Mucosa of rectum (tissue), 2 donors: Measurements from ENCODE around the gene RAX2.
"Not testable (repeated sequence)": the region's sequence is repeated elsewhere in the genome, so short reads cannot be mapped to it uniquely, and the experiment has no call there.

Source experiments
- H3K27ac ChIP-seq, 2 donors: one replicate each; pipeline ENCODE4 v1.7.0; 2013; ENCODE audit warnings: inconsistent platforms in 2 of 2, low read depth in 2 of 2, low read length in 2 of 2
- H3K27me3 ChIP-seq, 2 donors: one replicate each; pipeline ENCODE4 v1.7.0; 2013; ENCODE audit warnings: low read length in 2 of 2; ENCODE audit not compliant: control insufficient read depth in 2 of 2, insufficient read depth in 2 of 2
- H3K36me3 ChIP-seq, 2 donors: one replicate each; pipeline ENCODE4 v1.7.0; 2013; ENCODE audit warnings: low read length in 2 of 2; ENCODE audit not compliant: control insufficient read depth in 2 of 2, insufficient read depth in 2 of 2
- H3K4me1 ChIP-seq, 2 donors: one replicate each; pipeline ENCODE4 v1.7.0; 2013; ENCODE audit warnings: low read length in 2 of 2, mild to moderate bottlenecking in 1 of 2; ENCODE audit not compliant: control insufficient read depth in 2 of 2, insufficient read depth in 2 of 2
- H3K4me3 ChIP-seq, 2 donors: one replicate each; pipeline ENCODE4 v1.7.0; 2013; ENCODE audit warnings: low read length in 2 of 2
- H3K9ac ChIP-seq, 2 donors: one replicate each; pipeline ENCODE4 v1.7.0; 2013; ENCODE audit warnings: low read length in 2 of 2, low read depth in 1 of 2, mild to moderate bottlenecking in 1 of 2
- H3K9me3 ChIP-seq, 2 donors: one replicate each; pipeline ENCODE4 v1.7.0; 2013; ENCODE audit warnings: low read length in 2 of 2; ENCODE audit not compliant: control insufficient read depth in 2 of 2
- donor health status: healthy.
- donor health status: Normal muscosa, but diverticular disease.

Gene RAX2

DNA sequence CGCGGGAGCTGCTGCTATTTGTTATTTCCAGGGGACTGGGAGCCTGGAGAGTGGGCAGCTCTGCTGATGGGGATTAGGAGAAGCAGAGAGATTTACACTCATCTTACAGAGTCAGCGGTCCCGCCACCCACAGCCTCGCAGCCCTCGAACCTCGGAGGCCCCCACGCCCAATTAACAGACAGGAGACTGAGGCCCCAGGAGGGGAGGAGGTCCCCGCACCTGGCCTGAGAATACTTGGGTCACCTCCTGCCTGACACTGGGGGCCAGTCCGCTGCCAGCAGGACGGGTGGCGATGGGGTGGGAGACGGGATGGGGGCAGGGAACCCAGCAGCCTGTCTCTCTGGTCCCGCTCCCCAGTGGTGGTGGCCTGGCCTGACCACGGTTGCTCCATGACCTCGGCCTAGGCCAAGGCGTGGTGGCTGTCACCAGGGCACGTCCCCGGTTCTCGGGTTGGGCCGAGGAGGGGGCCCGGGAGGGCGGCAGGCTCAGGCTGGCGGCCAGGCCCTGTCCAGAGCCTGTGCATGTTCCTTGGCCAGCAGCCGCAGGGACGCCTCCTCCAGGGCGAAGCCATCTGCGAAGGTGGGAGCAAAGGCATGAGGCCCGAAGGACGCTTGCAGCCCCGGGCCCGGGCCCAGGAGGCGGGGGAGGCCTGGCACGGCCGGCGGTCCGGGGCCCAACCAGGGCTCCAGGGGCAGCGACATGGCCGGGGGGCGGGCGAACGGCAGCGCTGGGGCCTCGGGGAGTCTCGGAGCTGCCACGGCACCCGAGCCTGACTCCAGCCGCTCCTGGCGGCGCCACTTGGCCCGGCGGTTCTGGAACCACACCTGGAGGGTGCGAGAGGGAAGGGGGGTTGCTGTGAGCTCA lies 1.7 kb downstream of the RAX2 start:
- H3K27ac ChIP-seq, result no peak overlapping the region
- no peak overlapping the region for H3K4me3 ChIP-seq
- no peaks in the 10 kb centered on the region for H3K27me3 ChIP-seq
- no peak overlapping the region for H3K9ac ChIP-seq
- H3K4me1 ChIP-seq, result no peaks in the 10 kb centered on the region
- peaks cover 14 to 21% of the 10 kb centered on the region in 2 donors for H3K36me3 ChIP-seq
- H3K9me3 ChIP-seq, result no peaks in the 10 kb centered on the region

DNA sequence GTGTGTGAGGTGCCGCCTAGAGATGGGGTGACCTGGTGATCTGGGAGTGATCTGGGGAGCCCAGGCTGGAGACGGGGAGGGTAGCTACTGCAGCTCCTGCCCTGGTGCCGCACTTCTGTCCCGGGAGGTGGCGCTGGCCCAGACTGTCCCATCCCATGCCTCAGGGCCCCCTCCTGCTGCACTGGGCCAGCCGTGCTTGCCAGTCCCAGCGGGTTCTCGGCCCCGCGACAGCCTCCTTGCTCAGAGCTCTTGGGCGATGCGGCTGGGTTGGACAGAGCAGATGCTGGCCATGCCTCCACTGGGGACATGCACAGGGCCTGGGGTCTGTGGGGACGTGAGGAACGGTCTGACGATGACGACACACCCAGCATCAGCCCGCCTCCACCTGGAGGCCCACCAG lies 2.5 kb downstream of the RAX2 start:
- Histone ChIP-seq H3K4me1 (no peaks in the 10 kb centered on the region), H3K36me3 (peaks cover 18 to 25% of the 10 kb centered on the region in 2 donors), H3K4me3 (no peak overlapping the region), H3K9ac (no peak overlapping the region), H3K27me3 (no peaks in the 10 kb centered on the region), H3K27ac (no peak overlapping the region), H3K9me3 (no peaks in the 10 kb centered on the region)

DNA sequence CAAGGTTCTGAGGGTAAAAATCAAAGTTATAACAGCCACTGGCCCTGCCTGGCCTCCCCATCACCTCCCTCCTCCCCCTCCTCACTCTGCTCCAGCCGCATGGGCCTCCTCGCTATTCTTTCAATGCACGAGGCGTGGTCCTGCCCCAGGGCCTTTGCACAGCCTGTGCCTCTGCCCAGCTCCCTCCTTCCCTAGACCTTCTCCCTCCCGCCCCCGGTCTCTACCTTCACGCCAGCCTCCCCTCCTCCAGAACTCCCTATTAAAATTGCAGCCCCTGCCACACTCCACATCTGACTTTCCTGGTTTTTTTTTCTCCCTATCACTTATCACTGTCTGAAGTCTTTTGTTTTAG lies 3.3 kb downstream of the RAX2 start:
- Histone ChIP-seq H3K27me3 (no peaks in the 10 kb centered on the region), H3K4me1 (no peaks in the 10 kb centered on the region), H3K27ac (no peak overlapping the region), H3K9me3 (no peaks in the 10 kb centered on the region), H3K4me3 (no peak overlapping the region), H3K9ac (no peak overlapping the region), H3K36me3 (peaks cover 18 to 25% of the 10 kb centered on the region in 2 donors)

DNA sequence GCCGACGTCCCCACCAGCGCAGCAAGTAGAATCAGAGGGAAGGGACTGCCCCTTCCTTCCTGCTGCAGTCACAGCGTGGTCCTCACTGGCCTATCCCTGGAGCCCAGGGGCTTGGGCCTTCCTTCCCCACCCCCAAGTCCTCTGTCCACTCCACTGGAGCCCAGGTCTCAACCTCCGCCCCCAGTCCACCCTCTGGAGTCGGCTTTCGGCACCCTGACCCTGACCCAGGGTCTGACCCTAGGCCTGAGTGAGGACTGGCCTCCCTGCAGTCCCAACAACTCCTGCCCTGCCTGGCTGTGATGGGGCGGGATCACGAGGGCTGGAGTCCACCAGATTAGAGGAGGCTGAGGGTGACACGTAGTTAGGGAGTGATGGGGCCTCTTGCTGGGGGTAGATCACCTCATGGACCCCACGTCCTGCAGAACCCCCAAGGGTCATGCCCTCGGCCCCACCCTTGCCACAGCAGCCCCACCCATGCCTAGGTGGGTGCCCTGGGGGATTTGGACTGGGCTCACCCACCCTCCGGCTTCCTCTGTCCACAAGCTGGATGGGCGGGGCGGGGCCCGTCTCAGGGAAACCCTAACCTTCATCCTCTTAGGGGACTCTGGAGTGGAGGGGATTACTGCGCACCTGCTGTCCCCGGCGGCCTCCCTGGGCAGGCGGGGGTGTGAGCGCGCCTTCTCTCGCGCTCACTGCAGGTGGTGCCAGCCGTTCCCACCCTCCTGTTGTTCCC lies 3.8 kb downstream of the RAX2 start:
- peaks cover 18 to 25% of the 10 kb centered on the region in 2 donors for H3K36me3 ChIP-seq

DNA sequence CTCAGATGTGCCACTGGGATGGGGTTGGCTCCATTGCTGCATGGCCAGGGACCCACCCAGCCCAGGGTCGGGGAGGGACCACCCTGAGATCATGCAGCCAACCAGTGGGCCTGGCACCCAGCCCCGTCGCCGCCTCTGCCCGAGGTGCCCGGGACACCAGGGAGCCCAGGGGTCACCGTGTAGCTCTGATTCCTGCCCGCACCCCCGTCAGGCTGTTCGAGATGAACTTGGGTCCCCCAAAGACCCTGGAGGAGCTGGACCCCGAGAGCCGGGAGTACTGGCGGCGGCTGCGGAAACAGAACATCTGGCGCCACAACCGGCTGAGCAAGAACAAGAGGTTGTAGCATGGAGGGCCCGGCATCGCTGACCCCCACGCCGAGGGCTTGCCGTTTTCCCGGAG lies 5.0 kb downstream of the RAX2 start:
- Histone ChIP-seq H3K27ac (no peak overlapping the region), H3K27me3 (no peaks in the 10 kb centered on the region), H3K4me3 (no peak overlapping the region), H3K36me3 (peaks cover 18 to 25% of the 10 kb centered on the region in 2 donors), H3K4me1 (peaks cover 6 to 7% of the 10 kb centered on the region in 2 donors), H3K9me3 (no peaks in the 10 kb centered on the region), H3K9ac (no peak overlapping the region)

More for the DNA sequence above, 3.8 kb downstream of the RAX2 start:
- H3K27ac ChIP-seq, result no peak overlapping the region
- no peak overlapping the region for H3K9ac ChIP-seq
- no peaks in the 10 kb centered on the region for H3K9me3 ChIP-seq
- H3K4me1 ChIP-seq, result peaks cover 3% of the 10 kb centered on the region in 2 donors
- H3K27me3 ChIP-seq, result no peaks in the 10 kb centered on the region
- no peak overlapping the region for H3K4me3 ChIP-seq

DNA sequence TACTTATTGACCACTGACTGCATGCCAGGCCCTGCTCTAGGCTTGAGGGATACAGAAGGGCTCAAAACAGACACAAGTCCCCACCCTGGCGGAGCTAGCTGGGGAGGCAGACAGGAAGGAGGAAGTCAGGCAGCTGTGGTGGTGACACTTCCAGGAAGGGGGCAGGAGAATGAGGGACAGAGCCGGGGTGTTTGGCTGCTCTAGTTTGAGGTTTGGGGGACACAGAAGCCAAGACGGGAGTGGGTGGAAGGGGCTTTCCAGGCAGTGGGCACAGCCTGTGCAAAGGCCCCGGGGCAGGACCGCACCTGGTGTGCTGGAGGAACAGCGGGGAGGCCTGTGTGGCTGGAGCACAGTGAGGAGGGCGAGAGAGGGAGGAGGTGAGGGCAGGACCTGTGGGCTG lies 5.5 kb downstream of the RAX2 start:
- Histone ChIP-seq H3K4me3 (no peak overlapping the region), H3K36me3 (peaks cover 18 to 25% of the 10 kb centered on the region in 2 donors), H3K4me1 (peaks cover 10 to 12% of the 10 kb centered on the region in 2 donors), H3K9me3 (no peaks in the 10 kb centered on the region), H3K27me3 (no peaks in the 10 kb centered on the region), H3K9ac (no peak overlapping the region), H3K27ac (no peak overlapping the region)

DNA sequence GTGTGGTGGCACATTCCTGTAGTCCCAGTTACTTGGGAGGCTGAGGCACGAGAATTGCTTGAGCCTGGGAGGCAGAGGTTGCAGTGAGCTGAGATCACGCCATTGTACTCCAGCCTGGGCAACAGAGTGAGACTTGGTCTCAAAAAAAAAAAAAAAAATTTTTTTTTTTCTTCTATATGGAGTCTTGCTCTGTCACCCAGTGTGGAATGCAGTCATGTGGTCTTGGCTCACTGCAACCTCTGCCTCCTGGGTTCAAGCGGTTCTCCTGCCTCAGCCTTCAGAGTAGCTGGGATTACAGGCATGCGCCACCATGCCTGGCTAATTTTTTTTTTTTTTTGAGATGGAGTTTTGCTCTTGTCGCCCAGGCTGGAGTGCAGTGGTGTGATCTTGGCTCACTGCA lies 6.3 kb downstream of the RAX2 start:
- not testable (repeated sequence) for H3K9ac ChIP-seq, H3K4me3 ChIP-seq, H3K27ac ChIP-seq, H3K9me3 ChIP-seq, H3K27me3 ChIP-seq
- peaks cover 18 to 25% of the 10 kb centered on the region in 2 donors for H3K36me3 ChIP-seq
- peaks cover 13 to 15% of the 10 kb centered on the region in 2 donors for H3K4me1 ChIP-seq

DNA sequence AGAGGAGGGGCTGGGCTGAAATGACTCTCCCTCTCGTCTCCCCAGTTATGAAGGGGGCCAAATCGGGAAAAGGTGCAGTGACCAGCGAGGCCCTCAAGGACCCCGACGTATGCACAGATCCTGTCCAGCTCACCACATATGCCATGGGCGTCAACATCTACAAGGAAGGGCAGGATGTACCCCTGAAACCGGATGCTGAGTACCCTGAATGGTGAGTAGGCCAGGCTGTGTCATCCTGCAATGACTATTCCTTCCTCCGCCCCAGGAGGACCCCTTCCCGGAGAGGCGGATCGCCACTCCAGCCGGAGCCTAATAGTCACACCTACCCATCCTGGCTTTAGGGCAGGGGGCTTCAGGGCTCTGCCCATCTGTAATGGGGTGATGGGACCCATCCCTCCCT lies 6.9 kb downstream of the RAX2 start:
- Histone ChIP-seq H3K36me3 (peaks cover 18 to 25% of the 10 kb centered on the region in 2 donors), H3K4me1 (peaks cover 15 to 17% of the 10 kb centered on the region in 2 donors)

DNA sequence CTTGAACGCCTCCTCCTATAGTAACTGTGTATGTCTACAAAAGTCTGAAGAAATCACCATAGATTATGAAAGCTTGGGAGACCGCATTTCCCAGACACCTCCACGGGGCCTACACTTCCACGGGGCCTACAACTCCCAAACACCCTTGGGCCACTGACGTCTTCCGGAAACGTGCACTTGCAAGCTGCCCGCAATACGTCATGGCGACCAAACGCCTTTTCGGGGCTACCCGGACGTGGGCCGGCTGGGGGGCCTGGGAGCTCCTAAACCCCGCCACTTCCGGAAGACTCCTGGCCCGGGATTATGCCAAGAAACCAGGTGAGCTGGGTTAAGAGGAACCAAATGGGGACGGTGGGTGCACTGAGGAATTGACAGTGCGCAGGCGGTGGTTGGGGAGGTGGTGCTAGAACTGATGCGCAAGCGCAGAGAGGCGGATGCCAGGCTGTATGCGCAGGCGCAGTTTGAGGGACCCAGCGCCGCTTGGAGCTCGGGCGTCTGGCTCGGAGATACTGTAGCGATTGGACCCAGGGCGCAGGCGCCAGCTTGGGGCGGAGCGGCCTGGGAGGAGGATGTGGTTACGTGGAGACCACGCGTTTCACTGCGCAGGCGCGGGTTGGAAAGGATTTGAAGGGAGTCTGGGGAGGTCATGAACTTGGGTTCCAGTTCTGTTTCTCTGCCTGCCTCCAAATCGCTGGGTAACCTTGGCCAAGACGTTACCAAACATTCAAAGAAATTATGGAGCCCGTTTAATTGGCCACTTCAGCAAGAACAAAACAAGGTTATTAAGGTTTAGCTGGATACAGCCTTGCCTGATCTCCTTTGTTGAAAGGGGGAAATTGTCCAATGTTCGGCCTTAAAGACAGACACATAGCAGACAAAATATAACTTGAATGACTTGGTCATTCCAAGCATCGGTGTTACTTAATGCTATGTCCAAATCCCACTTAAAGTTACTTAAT lies 9.2 kb downstream of the RAX2 start, which contains the start of gene MRPL54:
MRPL54 (plus strand) TSS at position 182 of the 959 bp plus-strand sequence; CDS start at position 201, 19 bp downstream.
- peak within 1 kb of the TSS; percentile 98 to 100 for H3K27ac ChIP-seq
- peaks cover 18 to 21% of the 10 kb centered on the region in 2 donors for H3K4me1 ChIP-seq
- no peaks in the 10 kb centered on the region for H3K27me3 ChIP-seq
- no peaks in the 10 kb centered on the region for H3K9me3 ChIP-seq
- peak within 1 kb of the TSS; percentile 94 to 100 for H3K9ac ChIP-seq
- H3K36me3 ChIP-seq, result peaks cover 18 to 22% of the 10 kb centered on the region in 2 donors
- peak within 1 kb of the TSS; percentile 92 to 98 for H3K4me3 ChIP-seq

More for the DNA sequence above, 6.9 kb downstream of the RAX2 start:
- H3K9me3 ChIP-seq, result no peaks in the 10 kb centered on the region
- no peak overlapping the region for H3K4me3 ChIP-seq
- no peak overlapping the region for H3K27ac ChIP-seq
- no peaks in the 10 kb centered on the region for H3K27me3 ChIP-seq
- H3K9ac ChIP-seq, result no peak overlapping the region
